Effector memory CD4-positive, alpha-beta T cell (primary cell): ENCODE measurements around the gene CBX1.
"Not testable (repeated sequence)": the region's sequence is repeated elsewhere in the genome, so short reads cannot be mapped to it uniquely, and the experiment has no call there.

Source experiments
- DNase-seq, 3 donors: peaks; one replicate each; pipeline ENCODE4 v3.0.0-alpha.2; 2020
- H3K27ac ChIP-seq: 2 replicates; pipeline ENCODE4 v1.7.0; 2013; ENCODE audit warnings: mild to moderate bottlenecking, low read length, moderate library complexity; ENCODE audit not compliant: insufficient read depth, poor library complexity, severe bottlenecking
- H3K27me3 ChIP-seq: replicated peaks from 2 replicates; pipeline ENCODE4 v1.7.0; 2013; ENCODE audit warnings: mild to moderate bottlenecking, low read length; ENCODE audit not compliant: insufficient read depth, control insufficient read depth, poor library complexity, severe bottlenecking
- H3K36me3 ChIP-seq: 2 replicates; pipeline ENCODE4 v1.7.0; 2013; ENCODE audit warnings: mild to moderate bottlenecking, low read length, moderate library complexity; ENCODE audit not compliant: control insufficient read depth, insufficient read depth
- H3K4me1 ChIP-seq: 2 replicates; pipeline ENCODE4 v1.7.0; 2013; ENCODE audit warnings: low read length, mild to moderate bottlenecking; ENCODE audit not compliant: control insufficient read depth, insufficient read depth, poor library complexity, severe bottlenecking
- H3K4me3 ChIP-seq: 2 replicates; pipeline ENCODE4 v1.7.0; 2013; ENCODE audit warnings: low read length, low read depth, mild to moderate bottlenecking; ENCODE audit not compliant: insufficient read depth, poor library complexity, severe bottlenecking
- H3K9me3 ChIP-seq: 2 replicates; pipeline ENCODE4 v1.7.0; 2013; ENCODE audit warnings: mild to moderate bottlenecking, low read length, moderate library complexity; ENCODE audit not compliant: control insufficient read depth

Gene CBX1

DNA sequence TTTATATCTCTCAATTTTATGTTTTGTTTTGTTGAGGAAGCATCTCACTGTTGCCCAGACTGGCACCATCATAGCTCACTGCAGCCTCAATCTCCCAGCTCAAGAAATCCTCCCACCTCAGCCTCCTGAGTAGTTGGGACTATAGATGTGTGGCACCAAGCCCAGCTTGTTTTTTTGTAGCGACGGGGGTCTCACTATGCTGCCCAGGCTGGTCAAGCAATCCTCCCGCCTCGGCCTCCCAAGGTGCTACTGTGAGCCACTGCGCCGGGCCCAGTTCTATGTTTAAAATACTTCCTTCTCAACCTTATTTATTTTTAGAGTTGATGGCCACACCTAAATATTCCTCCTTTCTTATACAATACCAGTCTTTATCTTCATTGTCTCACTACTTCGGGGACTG, 55.0 kb downstream of the CBX1 start:
- DNase-seq: no peak
- H3K9me3 ChIP-seq: no peaks in the 10 kb centered on the region
- no peaks in the 10 kb centered on the region for H3K27me3 ChIP-seq
- H3K36me3 ChIP-seq: peaks cover 7% of the 10 kb centered on the region
- no peak overlapping the region for H3K27ac ChIP-seq
- peaks cover 26% of the 10 kb centered on the region for H3K4me1 ChIP-seq
- no peak overlapping the region for H3K4me3 ChIP-seq

DNA sequence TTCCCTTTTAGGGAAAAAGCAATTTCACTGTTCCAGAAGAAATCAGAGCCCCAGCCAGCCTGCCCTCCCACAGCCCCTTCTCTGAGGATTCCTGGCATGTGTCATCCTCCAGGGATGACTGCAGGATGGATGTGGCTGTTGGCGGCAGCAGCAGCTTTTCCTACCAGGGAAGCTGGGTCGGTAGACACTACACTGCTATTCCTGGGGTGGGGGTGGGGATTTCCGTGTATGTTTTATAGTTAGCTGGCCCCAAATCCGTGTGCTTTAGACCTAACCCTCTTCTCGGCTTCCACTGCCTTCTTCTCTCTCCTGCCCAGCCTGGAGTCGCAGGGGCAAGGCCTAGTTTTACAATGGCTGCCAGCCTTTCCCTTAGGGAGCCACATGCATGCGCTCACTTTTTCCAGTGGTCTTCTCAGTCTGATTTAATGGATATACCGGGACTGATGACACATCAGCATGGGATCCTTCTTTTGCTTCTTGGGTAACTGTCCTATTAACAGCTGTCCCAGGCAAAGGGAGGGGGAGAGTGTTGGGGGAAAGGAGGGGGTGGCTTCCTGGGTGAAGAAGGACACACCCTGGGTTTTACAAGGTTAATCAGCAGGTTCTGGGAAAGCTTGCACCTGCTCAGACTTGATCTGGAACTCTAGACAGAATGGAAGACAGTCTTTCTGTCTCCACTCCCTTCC, 55.8 kb downstream of the CBX1 start:
- H3K36me3 ChIP-seq: no peaks in the 10 kb centered on the region
- DNase-seq: no peak
- H3K4me3 ChIP-seq: no peak overlapping the region
- no peaks in the 10 kb centered on the region for H3K9me3 ChIP-seq
- H3K27me3 ChIP-seq: no peaks in the 10 kb centered on the region
- H3K27ac ChIP-seq: no peak overlapping the region
- peaks cover 26% of the 10 kb centered on the region for H3K4me1 ChIP-seq

DNA sequence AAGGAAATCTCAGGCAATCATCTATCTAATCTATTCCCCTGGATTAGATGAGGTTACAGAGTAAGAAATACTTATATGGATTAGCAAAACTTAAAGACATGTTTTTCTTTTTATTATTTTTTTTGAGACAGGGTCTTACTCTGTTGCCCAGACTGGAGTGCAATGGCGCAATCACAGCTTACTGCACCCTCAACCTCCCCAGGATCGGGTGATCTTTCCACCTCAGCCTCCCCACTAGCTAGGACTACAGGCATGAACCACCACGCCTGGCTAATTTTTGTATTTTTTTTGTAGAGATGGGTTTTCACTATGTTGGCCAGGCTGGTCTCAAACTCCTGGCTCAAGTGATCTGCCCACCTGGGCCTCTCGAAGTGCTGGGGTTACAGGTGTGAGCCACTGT, 56.4 kb downstream of the CBX1 start:
- no peaks in the 10 kb centered on the region for H3K36me3 ChIP-seq
- H3K4me1 ChIP-seq: peaks cover 23% of the 10 kb centered on the region
- no peaks in the 10 kb centered on the region for H3K27me3 ChIP-seq
- H3K4me3 ChIP-seq: no peak overlapping the region
- DNase-seq: no peak
- H3K9me3 ChIP-seq: no peaks in the 10 kb centered on the region
- no peak overlapping the region for H3K27ac ChIP-seq

DNA sequence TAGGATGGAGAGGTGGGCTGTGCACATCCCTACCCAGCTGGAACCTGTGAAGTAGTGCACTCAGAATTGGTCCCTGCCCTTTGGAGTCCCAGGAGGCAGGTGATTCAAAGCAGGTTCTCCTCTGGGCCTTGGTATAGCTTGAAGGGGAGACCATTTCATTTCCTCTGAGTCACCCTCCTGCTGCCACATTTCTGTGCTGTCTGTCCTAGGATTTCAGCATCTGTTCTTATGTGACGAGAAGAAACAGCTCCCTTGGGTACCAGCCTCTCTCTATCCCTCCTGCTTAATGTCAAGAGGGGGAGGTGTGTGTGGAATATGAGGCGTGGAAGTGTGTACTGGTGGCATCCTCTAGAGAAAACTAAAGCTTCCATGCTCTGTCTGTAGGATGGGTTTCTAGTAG, 58.1 kb downstream of the CBX1 start:
- Histone ChIP-seq H3K4me1 (peaks cover 13% of the 10 kb centered on the region), H3K9me3 (no peaks in the 10 kb centered on the region), H3K36me3 (no peaks in the 10 kb centered on the region), H3K27ac (no peak overlapping the region), H3K4me3 (no peak overlapping the region), H3K27me3 (no peaks in the 10 kb centered on the region)
- no peak for DNase-seq

DNA sequence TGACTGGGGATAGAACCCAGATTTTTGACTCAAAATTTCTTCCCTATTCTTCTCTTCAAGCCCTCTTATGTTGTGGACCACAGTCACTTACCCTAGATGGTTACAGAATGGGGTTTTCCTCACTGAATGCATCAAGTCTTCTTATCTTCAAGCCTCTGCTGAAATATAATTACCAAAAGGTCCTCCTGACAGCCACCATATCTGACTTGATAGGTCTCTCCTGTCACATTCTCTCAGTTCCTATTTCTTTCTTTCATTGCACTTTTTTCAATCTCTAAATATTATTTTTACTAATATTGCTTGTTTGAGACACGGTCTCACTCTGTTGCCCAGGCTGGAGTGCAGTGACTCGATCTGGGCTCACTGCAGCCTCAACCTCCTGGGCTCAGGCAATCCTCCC, 62.6 kb downstream of the CBX1 start:
- Histone ChIP-seq H3K4me1 (peaks cover 8% of the 10 kb centered on the region), H3K27ac (no peak overlapping the region), H3K27me3 (peaks cover 6% of the 10 kb centered on the region), H3K9me3 (no peaks in the 10 kb centered on the region), H3K4me3 (no peak overlapping the region), H3K36me3 (no peaks in the 10 kb centered on the region)
- no peak for DNase-seq

DNA sequence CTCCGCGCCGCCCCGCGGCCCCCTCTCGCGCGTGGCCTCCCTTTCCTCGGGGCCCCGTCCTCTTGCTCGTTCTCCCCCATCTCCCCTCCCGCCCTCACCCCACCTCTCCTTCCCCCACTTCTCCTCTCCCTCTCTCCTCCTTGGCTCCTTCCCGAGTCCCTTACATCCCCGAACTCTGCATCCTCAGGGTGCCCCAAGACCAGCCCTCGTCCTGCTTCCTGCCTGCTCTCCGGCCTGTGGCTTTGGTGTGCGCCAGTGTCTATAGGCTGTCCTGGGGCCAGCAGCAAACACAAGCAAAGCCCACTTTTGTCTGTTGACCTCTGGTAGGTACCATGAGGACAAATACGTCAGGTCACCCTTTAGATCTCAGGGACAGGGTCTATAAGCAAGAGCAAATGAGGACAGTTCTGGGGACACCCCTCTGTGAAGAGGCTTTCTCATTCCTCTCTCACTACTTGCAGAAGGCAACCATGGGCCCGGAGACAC, 63.4 kb downstream of the CBX1 start:
- Histone ChIP-seq H3K27ac (no peak overlapping the region), H3K27me3 (peaks cover 6% of the 10 kb centered on the region), H3K36me3 (no peaks in the 10 kb centered on the region), H3K4me1 (peaks cover 8% of the 10 kb centered on the region), H3K4me3 (no peak overlapping the region), H3K9me3 (no peaks in the 10 kb centered on the region)
- DNase-seq: no peak

DNA sequence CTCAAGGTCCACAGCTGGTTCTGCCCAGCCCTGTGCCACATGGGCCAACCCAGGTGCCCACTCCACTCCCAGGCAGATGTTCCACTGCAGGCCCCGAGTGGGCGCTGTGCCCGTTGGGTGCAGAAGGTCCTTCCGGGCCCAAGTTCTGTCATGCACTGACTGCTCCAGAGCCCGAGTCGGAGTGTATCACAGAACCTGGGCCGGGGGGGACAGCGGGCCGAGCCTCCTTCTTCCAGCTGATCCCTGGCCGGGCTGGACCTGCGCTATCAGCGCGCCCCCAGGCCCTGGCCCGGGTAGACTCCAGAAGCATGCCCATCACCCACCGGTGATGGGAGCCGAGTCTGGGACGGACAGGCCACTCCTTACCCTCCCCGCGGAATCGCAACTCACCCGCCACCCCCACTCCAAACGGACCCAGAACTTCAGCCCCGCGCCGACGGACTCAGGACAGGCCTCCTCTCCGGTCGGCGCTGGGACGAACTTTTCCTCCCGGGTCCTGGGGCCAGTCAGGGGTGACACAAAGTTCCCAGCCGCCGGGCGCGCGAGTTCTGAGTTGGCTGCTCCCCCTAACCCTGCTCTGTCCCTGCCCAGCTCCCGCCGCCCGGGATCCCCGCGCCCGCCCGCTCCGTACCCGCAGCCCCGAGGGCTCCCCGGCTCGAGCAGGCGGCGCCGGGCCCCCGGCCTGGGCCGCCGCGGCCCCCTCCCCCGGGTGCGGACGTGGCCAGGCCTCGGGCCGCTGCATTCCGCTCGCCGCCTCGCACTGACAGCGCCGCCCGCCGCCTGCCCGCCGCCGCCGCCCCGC, 64.0 kb downstream of the CBX1 start, which contains the start of gene COPZ2:
TSS of gene COPZ2 (minus strand) at position 762 of the 802 bp plus-strand sequence. CDS start at position 742, 20 bp downstream.
- Histone ChIP-seq H3K4me1 (peaks cover 8% of the 10 kb centered on the region), H3K27ac (no peak within 1 kb of the TSS), H3K9me3 (no peaks in the 10 kb centered on the region), H3K36me3 (no peaks in the 10 kb centered on the region), H3K27me3 (peaks cover 6% of the 10 kb centered on the region), H3K4me3 (peak within 1 kb of the TSS; percentile 72)
- peak; percentile 37 to 49 (median 40) for DNase-seq

DNA sequence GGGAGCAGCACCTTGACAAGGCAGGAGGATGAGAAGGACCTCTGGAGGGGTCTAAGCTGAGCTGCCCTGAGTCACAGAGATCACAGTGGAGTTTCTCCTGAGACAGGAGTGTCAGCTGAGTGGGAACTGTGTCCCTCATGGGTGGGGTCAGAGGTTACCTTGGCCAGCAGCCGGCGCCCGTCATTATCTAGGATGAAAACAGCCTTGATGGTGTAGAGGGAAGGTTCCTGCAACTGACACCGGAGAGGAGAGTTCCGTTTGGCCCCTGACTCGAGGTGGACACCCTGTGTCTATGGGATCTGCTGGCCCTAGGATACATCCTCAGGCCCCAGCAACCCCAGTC, 64.6 kb downstream of the CBX1 start:
- Histone ChIP-seq H3K4me3 (peak overlapping the region; percentile 72), H3K27ac (no peak overlapping the region), H3K27me3 (peaks cover 6% of the 10 kb centered on the region), H3K36me3 (no peaks in the 10 kb centered on the region), H3K4me1 (peaks cover 8% of the 10 kb centered on the region), H3K9me3 (no peaks in the 10 kb centered on the region)
- no peak for DNase-seq

DNA sequence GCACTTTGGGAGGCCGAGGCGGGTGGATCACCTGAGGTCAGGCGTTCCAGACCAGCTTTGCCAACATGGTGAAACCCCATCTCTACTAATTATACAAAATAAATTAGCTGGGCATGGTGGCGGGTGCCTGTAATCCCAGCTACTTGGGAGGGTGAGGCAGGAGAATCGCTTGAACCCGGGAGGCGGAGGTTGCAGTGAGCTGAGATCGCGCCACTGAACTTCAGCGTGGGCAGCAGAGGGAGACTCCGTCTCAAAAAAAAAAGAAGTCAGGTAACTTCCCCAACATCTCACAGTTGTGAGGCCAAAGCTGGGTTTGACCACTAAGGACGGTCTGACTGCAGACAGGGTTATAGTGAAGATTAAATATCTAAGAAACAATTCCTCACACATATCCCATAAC, 66.5 kb downstream of the CBX1 start:
- H3K27ac ChIP-seq, H3K36me3 ChIP-seq, H3K9me3 ChIP-seq, H3K27me3 ChIP-seq, H3K4me1 ChIP-seq, DNase-seq, H3K4me3 ChIP-seq: not testable (repeated sequence)

DNA sequence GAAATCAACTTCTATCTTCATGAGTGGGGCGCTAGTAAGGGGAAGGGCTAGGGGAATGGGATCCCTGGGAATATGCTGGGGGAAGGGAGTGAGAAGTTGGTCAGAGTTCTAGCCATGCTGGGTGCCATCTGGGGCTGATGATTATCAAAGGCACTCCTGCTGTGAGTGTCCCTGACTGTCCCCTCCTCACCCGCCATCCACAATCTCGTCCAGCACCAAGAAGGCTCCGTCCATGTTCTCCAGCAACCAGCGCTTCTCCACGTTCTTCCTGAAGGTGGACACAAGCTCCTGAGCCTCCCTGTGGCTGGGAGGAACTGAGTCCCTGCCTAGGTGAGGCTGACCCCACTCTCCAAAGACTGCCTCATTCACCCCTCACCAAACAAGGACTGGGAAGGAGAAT, 69.3 kb downstream of the CBX1 start:
- H3K9me3 ChIP-seq: no peaks in the 10 kb centered on the region
- no peaks in the 10 kb centered on the region for H3K36me3 ChIP-seq
- no peak overlapping the region for H3K27ac ChIP-seq
- peaks cover 4% of the 10 kb centered on the region for H3K4me1 ChIP-seq
- no peak overlapping the region for H3K4me3 ChIP-seq
- no peak for DNase-seq
- H3K27me3 ChIP-seq: peaks cover 6% of the 10 kb centered on the region
